ENCODE data around the gene SPINDOC.
A peak's percentile ranks its signal among the peaks of the same experiment; 100 is the strongest.

SPINDOC gene

GRCh38 chr11:63845303-63845702, 32.0 kb downstream of the SPINDOC start:
- TF ChIP-seq USF1 (IDR thresholded peaks at IDR 0.05) (no peak), CREB1 (IDR thresholded peaks at IDR 0.05; ENCODE audit: low read depth) (no peak), TCF12 (IDR thresholded peaks at IDR 0.05; ENCODE audit: low read depth) (no peak), YY1 (IDR thresholded peaks at IDR 0.05; ENCODE audit: low read depth) (no peak), NFIC (IDR thresholded peaks at IDR 0.05) (no peak), EP300 (IDR thresholded peaks at IDR 0.05; ENCODE audit: borderline replicate concordance) (no peak), RAD21 (IDR thresholded peaks at IDR 0.05; ENCODE audit: low read depth) (no peak), FOXM1 (IDR thresholded peaks at IDR 0.05; ENCODE audit: borderline replicate concordance, low read depth) (no peak), TAF1 (IDR thresholded peaks at IDR 0.05; ENCODE audit: low read depth) (no peak), EGR1 (IDR thresholded peaks at IDR 0.05) (no peak), MAX (IDR thresholded peaks at IDR 0.05) (no peak), ZBTB7A (IDR thresholded peaks at IDR 0.05; ENCODE audit: low read depth) (no peak), TEAD4 (IDR thresholded peaks at IDR 0.05) (no peak), CEBPB (IDR thresholded peaks at IDR 0.05) (no peak), REST (IDR thresholded peaks at IDR 0.05; ENCODE audit: low read depth) (no peak)

- TF ChIP-seq ZBTB7A (IDR thresholded peaks at IDR 0.05; ENCODE audit: low read depth) = no peak
- no peak for TF ChIP-seq USF1 (IDR thresholded peaks at IDR 0.05)
- TF ChIP-seq MAX (IDR thresholded peaks at IDR 0.05) = no peak
- no peak for TF ChIP-seq FOXM1 (IDR thresholded peaks at IDR 0.05; ENCODE audit: borderline replicate concordance, low read depth)
- no peak for TF ChIP-seq EP300 (IDR thresholded peaks at IDR 0.05; ENCODE audit: borderline replicate concordance)
- TF ChIP-seq CREB1 (IDR thresholded peaks at IDR 0.05; ENCODE audit: low read depth) = no peak
- TF ChIP-seq TAF1 (IDR thresholded peaks at IDR 0.05; ENCODE audit: low read depth) = no peak
- TF ChIP-seq YY1 (IDR thresholded peaks at IDR 0.05; ENCODE audit: low read depth) = no peak
- no peak for TF ChIP-seq RAD21 (IDR thresholded peaks at IDR 0.05; ENCODE audit: low read depth)
- TF ChIP-seq TCF12 (IDR thresholded peaks at IDR 0.05; ENCODE audit: low read depth) = no peak
- TF ChIP-seq EGR1 (IDR thresholded peaks at IDR 0.05) = no peak
- TF ChIP-seq CEBPB (IDR thresholded peaks at IDR 0.05) = no peak
- no peak for TF ChIP-seq NFIC (IDR thresholded peaks at IDR 0.05)
- no peak for TF ChIP-seq REST (IDR thresholded peaks at IDR 0.05; ENCODE audit: low read depth)
- TF ChIP-seq TEAD4 (IDR thresholded peaks at IDR 0.05) = no peak
Observed at GRCh38 chr11:63845911-63846310, 32.7 kb downstream of the SPINDOC start.

GRCh38 chr11:63846897-63847296, 33.6 kb downstream of the SPINDOC start:
- TF ChIP-seq TAF1 (IDR thresholded peaks at IDR 0.05; ENCODE audit: low read depth) (no peak), TCF12 (IDR thresholded peaks at IDR 0.05; ENCODE audit: low read depth) (no peak), YY1 (IDR thresholded peaks at IDR 0.05; ENCODE audit: low read depth) (no peak), EP300 (IDR thresholded peaks at IDR 0.05; ENCODE audit: borderline replicate concordance) (no peak)

GRCh38 chr11:63847363-63847762, 34.1 kb downstream of the SPINDOC start:
- TF ChIP-seq FOXM1 (IDR thresholded peaks at IDR 0.05; ENCODE audit: borderline replicate concordance, low read depth) (no peak; the same call in 1 of the 2 replicates), EGR1 (IDR thresholded peaks at IDR 0.05) (no peak), ZBTB7A (IDR thresholded peaks at IDR 0.05; ENCODE audit: low read depth) (0 out of 2 replicates have a peak, but pooled peaks have one; percentile 37), TAF1 (IDR thresholded peaks at IDR 0.05; ENCODE audit: low read depth) (no peak), YY1 (IDR thresholded peaks at IDR 0.05; ENCODE audit: low read depth) (no peak), CREB1 (IDR thresholded peaks at IDR 0.05; ENCODE audit: low read depth) (no peak), REST (IDR thresholded peaks at IDR 0.05; ENCODE audit: low read depth) (no peak), TEAD4 (IDR thresholded peaks at IDR 0.05) (no peak), USF1 (IDR thresholded peaks at IDR 0.05) (no peak), CEBPB (IDR thresholded peaks at IDR 0.05) (no peak), RAD21 (IDR thresholded peaks at IDR 0.05; ENCODE audit: low read depth) (0 out of 2 replicates have a peak, but pooled peaks have one; percentile 10), EP300 (IDR thresholded peaks at IDR 0.05; ENCODE audit: borderline replicate concordance) (no peak; the same call in 1 of the 2 replicates), MAX (IDR thresholded peaks at IDR 0.05) (peak; percentile 62), NFIC (IDR thresholded peaks at IDR 0.05) (peak; percentile 86), TCF12 (IDR thresholded peaks at IDR 0.05; ENCODE audit: low read depth) (peak; percentile 63; the same call in 1 of the 2 replicates)
